T-helper 9 cell (primary cell): ENCODE data around the gene SEZ6L.

Source experiments
- DNase-seq: peaks from one replicate; pipeline ENCODE4 v3.0.0-alpha.2; 2020

SEZ6L gene

DNA sequence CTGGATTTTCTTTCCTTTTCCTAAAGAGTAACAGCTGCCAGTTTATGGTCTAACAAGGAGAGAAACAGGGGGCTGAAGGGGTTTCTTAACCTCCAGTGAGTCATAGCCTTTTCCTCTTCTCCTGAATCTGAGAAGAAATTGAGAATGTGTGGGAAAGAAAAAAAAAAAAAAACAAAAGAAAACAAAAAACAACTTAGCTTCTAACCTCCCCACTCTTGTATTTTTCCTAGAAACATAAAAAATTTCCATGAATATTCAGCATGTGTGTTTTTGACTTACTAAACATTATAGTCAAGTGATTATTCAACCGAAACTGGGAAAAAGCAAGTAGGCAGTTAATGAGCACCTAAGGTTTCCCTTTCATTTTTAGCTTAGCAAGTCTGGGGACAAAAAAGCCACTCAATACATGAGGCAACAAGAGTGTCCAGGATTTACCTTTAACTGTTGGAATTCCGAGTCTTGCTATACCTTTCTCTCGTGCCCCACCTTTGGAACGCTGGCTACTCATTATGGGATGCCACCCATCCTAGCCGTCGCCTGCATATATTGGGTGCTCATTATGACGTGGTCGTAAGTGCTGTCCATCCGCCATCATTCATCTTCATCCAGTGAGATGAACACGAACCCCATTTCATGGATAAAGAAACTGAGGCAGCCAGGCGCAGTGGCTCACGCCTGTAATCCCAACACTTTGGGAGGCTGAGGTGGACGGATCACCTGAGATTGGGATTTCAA, 262.2 kb downstream of the SEZ6L start:
- DNase-seq, result no peak

DNA sequence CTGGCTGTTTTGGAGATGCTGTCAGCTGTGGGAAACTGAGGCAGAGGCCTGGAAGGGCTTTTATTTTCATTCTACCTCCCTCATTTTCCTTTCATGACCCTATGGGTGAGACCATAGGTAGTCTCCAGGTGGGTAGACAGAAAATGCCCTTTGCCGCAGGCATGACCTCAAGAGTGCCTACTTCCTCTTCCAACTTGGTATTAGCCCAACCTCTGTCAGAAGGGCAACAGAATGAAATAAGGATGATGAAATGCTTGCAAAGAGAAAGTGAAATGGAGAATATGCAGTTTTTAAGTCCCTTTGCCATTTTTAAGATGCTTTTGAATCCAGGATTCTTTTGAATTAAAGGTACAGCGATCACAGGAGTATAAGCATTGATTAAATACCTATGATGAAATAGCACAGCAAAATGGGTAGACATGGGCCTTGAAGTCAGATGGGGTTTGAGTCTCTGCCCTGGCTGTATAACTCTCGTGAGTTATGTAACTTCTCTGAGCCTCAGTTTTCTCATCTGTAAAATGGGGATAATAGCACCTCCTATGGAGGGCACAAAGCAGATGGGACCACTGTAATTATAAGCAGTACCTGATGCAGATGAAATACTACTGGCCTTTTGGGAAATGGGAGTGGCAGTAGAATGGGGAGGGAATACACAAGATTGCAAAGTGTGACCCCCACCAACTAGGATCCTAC, 263.5 kb downstream of the SEZ6L start:
- no peak for DNase-seq
